Sigmoid colon (tissue), 4 donors: ENCODE data around the gene CHPF2.

ENCODE experiments used
- CTCF ChIP-seq, 4 experiments: fragments of 450-650 bp in 3 of 4; fragments of 200-600 bp in 1 of 4; IDR thresholded peaks; one replicate each; pipeline ENCODE4 v1.5.1; 2016 to 2019; ENCODE audit warnings: antibody characterized with exemption in 4 of 4, mild to moderate bottlenecking in 3 of 4, moderate library complexity in 2 of 4
- POLR2A ChIP-seq, 2 donors: fragments of 450-650 bp; IDR thresholded peaks; one replicate each; pipeline ENCODE4 v1.6.1; 2016; ENCODE audit warnings: antibody characterized with exemption in 2 of 2, mild to moderate bottlenecking in 2 of 2, moderate library complexity in 2 of 2
- POLR2AphosphoS5 ChIP-seq, 4 donors: sonication (generic); formaldehyde crosslinking; IDR thresholded peaks; one replicate each; pipeline ENCODE4 v1.6.1; 2017; ENCODE audit warnings: antibody characterized with exemption in 4 of 4

GRCh38 chr7:151281686-151282085 is 49.4 kb downstream of the CHPF2 start:
- TF ChIP-seq CTCF (IDR thresholded peaks at IDR 0.05) (no peak), POLR2A (IDR thresholded peaks at IDR 0.05) (no peak), POLR2AphosphoS5 (IDR thresholded peaks at IDR 0.05) (no peak)
